Umbilical cord (tissue), 2 donors: ENCODE data around the gene C19orf73. TPM values are rescaled to one million over a fixed set of nuclear protein-coding genes. Genes with fewer than 3 reads are reported as not detected.
"Not testable (repeated sequence)": the region's sequence is repeated elsewhere in the genome, so short reads cannot be mapped to it uniquely, and the experiment has no call there.

Experiments
- DNase-seq: peaks from one replicate; pipeline ENCODE4 v3.0.0-alpha.2; 2015; ENCODE audit warnings: low spot score
- total RNA-seq: library from RNA; depleted of rRNA; stranded (reverse); fragments of >200 nt; gene quantifications from one replicate; pipeline ENCODE4 v1.2.3, GENCODE V29; 2014; ENCODE audit warnings: low replicate concordance; ENCODE audit not compliant: insufficient read depth

The C19orf73 gene
- total RNA-seq, 1 donor from 2014 or later: not detected

DNA sequence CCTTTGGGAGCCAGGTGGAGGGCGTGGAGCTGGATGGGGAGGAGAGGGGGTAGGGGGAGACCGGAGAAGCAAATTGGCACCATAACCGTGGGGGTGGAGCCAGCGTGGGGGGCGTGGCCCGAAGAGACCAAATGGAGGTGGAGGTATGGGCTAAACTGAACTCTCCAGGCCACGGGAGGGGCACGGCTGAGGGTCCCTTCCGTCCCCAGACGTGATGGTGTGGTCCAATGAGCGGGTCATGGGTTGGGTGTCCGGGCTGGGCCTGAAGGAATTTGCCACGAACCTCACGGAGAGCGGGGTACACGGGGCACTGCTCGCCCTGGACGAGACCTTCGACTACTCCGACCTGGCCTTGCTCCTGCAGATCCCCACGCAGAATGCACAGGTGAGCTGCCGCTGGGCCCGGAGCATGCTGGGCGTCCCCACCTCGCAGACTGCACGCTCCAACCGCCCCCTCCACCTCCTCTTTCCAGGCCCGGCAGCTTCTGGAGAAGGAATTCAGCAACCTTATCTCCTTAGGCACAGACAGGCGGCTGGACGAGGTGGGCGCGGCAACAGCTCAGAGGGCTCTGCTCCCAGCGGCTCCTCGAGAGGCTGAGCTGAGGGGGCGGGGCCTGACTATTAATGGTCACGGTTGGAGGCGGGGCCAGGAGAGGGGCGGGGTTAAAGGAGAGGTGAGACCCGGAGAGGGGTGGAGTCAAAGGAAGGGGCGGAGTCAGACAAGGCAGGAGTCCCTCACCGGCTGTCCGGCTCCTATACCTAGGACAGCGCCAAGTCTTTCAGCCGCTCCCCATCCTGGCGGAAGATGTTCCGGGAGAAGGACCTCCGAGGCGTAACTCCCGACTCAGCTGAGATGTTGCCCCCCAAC is 30.1 kb upstream of the C19orf73 start:
- peak; percentile 99 for DNase-seq

DNA sequence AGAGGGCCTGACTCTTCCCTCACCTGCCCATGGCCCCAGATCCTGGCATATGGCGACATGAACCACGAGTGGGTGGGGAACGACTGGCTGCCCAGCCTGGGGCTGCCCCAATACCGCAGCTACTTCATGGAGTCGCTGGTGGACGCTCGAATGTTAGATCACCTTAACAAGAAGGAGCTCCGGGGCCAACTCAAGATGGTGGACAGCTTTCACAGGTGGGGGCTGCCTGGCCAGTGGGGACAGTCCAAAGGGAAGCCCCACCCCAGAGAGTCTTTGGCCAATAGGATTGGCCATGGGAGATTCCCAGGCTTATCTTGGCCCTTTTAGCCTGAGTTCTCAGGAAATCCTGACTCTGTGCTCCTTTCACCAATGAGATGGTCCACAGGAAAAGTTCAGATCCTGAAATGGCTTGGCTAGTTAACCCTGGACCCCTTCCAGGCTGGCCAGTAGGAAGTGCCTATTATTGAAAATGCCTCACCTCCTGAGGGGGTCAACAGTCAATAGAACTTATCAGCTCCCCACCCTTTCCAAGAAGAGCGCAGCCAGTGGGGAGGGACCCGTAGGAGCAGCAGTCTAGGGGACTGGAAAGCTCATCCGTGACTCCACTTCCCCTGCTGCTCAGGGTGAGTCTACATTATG is 29.2 kb upstream of the C19orf73 start:
- DNase-seq: no peak

DNA sequence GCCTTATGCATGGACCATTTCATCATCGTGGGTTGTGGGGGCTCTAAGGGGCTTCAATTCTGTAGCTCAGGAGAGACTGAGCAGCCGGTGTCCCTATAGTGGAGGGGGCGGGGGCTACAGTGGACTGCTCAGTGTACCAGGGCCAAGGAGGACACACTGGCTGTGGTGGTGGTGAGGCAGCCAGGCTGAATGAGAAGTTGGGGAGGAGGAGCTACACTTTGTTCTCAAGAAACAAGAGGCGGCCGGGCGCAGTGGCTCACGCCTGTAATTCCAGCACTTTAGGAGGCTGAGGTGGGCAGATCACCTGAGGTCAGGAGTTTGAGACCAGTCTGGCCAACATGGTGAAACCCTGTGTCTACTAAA is 27.4 kb upstream of the C19orf73 start:
- DNase-seq: peak; percentile 35

DNA sequence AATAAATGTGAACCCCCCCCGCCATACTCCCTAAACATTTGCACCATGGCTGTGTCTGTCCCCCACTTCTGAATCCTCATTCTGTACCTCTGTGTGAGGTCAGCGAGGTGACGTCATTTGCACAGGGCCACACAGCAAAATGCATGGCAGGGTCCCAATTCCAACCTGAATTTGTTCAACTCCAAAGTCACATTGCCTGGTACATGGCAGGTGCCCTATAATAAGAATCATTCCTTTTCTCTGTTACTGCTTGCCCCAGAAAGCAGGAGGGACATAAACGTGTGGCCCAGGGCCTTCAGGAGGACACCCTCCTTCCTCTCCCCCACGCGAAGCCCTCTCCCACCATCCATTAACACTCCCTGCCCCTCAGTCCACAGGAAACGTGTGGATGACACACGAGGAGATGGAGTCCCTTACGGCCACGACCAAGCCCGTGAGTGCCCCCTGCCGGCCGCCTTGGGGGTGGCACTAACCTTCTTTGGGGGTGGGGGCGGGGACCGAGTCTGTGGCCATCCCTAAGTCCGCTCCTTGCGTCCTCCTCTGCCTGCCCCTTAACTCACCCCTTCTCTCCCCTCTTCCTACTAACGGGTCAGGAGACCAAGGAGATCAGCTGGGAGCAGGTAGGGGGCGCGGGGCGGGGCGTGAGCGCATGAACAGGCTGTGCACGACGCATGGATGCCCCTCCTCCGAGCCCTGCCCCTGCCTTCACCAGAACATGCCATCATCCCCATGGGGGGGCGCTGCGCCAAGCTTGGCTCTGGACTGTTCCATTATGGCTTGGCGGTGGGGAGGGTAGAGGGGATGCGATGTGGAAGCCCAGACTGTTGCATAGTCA is 26.8 kb upstream of the C19orf73 start:
- peak; percentile 75 for DNase-seq

DNA sequence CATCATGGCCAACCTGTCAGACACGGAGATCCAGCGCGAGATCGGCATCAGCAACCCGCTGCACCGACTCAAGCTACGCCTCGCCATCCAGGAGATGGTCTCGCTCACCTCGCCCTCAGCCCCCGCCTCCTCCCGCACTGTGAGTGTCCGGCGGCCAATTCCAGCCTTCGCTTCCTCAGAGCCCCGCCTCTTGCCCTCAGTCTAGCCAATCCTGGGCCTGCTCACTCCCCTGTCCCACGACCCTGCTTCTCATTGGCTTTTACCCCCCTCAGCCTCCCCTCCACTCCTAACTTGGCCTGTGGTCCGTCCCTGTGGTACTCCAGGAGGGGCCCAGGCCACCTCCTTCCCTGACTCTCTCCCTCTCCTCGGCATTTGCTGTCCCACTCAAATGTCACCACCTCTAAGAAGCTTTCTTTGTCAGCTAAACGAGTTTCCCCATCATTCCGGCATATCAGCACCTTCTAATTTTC is 24.0 kb upstream of the C19orf73 start:
- peak; percentile 97 for DNase-seq

DNA sequence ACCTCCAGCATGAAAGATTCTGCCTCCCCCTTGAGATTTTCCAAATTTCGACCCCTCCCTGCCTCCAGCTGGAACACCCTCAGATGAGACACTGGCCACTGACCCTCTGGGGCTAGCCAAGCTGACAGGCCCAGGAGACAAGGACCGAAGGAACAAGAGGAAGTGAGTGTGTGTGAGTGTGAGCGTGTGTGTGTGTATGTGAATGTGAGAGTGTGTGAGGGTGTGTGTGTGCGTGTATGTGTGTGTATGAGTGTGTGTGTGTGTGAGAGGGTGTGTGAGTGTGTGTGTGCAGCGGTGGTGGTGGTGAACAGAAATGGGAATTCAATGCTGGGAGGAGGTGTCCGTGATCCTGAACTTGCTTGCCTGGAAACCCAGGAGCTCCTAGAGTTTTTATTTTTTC is 22.4 kb upstream of the C19orf73 start:
- no peak for DNase-seq

DNA sequence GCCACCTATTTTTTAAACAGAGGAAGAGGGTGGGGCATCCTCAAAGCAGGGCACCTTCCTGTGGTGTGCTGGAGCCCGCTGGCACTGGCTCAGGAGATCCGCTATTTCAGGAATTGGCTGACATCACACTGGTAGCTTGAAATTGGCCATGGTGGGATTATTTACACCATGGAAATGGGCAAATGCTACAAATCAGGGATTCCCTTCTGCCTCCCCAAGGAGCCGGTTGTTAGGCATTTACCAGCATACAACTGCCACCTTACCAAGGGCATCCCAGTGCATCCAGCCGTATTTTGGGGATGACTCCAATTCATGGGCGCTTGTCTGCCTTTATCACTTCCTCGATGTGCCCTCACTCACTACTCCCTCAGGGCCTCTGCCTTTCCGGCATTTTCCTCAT is 22.0 kb upstream of the C19orf73 start:
- DNase-seq: no peak

DNA sequence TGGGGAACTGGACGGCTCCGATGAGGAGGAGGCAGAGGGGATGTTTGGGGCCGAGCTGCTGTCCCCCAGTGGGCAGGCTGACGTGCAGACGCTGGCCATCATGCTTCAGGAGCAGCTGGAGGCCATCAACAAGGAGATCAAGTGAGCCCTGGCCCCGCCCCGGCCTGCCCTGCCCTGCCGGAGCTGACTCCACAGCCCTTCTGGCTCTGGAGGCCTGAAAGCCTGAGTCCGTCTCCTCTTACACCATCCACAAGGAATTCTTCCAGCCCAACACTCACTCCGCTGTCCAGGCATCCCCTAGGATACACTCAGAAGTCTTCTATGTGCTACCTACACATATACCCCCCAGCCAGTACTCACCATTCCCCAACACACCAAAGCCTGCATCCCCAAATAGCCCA is 17.8 kb upstream of the C19orf73 start:
- no peak for DNase-seq

DNA sequence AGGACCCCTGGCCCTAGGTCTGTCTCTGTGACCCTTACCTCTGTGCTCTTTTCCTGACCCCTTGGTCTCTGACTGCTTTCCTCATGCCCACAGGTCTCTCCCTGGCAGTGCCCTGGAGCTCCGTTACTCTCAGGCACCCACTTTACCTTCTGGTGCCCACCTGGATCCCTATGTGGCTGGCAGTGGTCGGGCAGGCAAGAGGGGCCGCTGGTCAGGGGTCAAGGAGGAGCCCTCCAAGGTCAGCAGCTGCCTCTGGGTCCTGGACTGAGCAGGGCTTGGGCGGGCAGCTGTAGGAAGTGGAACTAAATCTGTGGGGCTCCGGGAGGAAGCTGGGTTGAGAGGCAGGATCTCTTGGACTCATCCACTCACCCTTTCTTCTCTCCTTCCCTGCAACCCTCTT is 16.7 kb upstream of the C19orf73 start:
- no peak for DNase-seq

DNA sequence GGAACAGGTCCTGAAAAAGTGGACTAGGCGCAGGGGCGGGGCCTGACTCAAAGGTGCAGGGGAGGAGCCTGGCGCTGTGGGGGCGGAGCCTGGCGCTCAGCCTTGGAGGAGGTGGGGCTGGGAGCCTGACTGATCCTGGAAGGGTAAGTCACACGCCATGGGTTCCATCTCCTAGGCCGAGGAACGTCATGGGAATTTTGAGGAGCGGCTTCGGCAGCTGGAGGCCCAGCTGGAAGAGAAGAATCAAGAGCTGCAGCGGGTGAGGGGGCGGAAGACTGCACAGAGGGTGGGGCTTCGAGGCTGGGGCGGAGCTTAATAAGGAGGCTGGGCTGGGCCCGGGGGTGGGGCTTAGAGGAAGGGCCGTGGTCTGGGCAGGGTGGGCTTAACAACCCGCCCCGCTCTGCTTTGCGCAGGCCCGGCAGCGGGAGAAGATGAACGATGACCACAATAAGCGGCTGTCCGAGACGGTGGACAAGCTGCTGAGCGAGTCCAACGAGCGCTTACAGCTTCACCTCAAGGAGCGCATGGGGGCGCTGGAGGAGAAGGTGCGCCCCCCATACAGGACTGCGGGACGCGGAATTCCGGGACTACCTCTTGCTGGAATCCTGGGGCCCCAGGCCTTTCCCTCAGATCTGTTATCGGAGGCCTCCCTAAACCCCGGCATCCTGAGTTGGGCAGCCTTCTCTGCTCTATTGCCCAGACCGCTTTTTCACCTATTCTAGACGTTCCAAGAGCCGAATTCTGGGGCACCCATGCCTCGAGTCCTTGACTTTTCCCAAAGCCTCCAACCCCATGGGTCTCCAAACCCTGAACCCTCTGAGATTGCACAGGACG is 14.9 kb upstream of the C19orf73 start:
- peak; percentile 73 for DNase-seq

DNA sequence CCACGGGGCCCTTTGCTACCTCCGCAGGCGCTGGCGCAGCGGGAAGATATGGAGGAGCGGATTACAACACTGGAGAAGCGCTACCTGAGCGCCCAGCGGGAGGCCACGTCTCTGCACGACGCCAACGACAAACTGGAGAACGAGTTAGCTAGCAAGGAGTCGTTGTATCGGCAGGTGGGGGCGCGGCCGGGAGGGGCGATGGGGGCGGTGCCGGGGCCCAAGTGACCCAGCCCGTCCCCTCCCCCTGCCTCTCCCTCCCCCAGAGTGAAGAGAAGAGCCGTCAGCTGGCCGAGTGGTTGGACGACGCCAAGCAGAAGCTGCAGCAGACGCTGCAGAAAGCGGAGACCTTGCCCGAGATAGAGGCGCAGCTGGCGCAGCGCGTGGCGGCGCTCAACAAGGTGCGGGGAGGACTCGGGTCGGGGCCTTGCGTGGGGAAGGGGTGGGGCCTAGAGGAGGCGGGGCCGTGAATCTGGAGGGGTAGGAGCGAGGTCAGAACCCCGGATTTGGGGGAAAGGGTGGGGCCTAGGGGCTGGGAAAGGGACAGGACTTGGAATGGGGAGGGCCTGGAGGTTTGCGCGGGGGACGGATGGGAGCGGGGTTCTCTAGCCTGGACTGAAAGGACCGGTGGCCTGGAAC is 14.1 kb upstream of the C19orf73 start:
- DNase-seq: no peak

DNA sequence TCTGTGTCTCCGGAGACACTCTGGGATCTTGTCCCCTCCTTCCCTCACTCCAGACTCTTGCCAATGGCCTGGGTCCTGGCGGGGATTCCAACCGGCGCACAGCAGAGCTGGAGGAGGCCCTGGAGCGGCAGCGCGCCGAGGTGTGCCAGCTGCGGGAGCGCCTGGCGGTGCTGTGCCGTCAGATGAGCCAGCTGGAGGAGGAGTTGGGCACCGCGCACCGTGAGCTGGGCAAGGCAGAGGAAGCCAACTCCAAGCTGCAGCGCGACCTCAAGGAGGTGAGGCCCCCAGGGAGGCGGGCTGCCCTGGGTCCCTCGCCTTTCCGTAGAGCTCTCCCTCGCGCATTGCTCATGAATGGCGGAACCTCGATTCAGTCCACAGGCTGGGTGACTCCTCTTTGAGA is 11.4 kb upstream of the C19orf73 start:
- DNase-seq: no peak

DNA sequence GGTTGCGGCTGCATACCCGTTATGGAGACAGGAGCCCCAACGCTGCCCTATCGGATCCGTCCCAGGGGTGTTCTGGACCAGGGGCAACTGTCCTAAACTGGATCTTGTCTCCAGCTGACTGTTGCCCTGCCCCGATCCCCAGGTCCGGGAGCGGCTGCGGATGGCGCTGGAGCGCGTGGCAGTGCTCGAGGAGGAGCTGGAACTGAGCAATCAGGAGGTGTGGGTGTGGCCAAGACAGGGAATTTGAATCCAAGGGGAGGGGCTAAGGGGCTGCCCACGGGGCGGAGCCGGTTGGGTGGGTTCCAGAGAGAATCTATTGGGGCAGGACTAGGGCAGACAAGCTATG is 10.3 kb upstream of the C19orf73 start:
- DNase-seq: no peak

DNA sequence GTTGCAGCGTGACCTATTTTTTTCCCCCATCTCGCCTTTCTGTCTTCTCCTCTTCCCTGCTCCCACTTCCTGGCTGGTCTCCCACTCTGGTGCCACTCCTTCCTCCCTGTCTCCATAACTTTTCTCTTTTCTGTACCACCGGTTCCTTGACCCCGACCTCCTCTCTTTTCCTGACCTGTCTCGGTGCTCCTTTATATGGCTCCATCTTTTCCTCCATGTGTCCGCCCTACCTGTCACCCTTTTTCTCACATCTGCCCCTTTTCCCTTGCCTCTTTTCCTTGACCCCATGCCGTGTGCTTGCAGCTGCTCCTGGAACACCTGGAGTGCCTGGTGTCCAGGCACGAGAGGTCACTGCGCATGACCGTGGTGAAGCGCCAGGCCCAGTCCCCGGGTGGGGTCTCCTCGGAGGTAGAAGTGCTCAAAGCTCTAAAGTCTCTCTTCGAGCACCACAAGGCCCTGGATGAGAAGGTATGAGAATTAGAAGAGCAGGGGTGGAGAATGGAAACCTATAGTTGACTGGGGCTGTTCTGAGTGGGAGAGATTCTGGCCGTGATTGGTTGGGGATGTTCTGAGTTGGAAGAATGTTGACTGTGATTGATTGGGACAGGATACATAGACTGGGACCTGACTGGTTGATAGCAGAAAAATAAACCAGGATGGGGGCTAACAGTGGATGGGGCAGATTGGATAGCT is 9.7 kb upstream of the C19orf73 start:
- DNase-seq: no peak

DNA sequence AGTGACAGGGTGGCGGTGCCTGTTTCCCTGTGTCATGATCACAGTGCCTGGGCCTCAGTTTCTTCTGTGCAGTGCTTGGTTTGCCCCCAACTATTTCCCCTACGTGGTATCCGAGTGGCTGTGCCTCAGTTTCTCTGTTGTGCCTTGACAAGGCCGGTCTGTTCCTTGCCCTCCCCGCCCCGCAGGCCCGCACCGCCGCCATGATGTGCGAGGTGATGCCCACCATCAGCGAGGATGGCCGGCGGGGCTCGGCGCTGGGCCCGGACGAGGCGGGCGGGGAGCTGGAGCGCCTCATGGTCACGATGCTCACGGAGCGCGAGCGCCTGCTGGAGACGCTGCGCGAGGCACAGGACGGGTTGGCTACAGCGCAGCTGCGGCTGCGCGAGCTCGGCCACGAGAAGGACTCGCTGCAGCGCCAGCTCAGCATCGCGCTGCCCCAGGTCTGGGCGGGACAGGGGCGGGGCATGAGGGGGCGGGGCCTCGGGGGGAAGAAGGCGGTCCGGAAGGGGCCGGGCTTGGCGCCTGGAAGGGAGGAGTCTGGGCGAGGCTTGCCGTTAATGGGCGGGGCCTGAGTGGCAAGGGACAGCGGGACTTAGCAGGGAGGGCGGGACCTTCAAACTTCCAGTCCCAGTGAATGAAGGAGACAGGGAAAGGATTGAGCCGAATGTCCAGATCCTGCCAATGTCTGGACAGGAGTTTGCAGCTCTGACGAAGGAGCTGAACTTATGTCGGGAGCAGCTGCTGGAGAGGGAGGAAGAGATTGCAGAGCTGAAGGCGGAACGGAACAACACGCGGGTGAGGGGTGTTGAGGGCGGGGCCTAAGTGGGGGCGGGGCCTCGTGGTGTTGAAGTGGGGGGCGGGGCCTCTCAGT is 9.0 kb upstream of the C19orf73 start:
- DNase-seq: peak; percentile 99

DNA sequence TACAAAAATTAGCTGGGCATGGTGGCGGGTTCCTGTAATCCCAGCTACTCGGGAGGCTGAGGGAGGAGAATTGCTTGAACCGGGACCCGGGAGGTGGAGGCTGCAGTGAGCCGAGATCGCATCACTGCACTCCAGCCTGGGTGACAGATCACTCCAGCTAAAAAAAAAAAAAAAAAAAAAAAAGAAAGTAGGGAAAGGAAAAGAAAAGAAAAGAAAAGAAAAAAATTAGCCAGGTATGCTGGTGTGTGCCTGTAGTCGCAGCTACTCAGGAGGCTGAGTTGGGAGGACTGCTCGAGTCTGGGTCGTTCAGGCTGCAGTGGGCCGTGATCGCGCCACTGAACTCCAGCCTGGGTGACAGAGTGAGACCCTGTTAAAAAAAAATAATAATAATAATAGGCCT is 8.3 kb upstream of the C19orf73 start:
- DNase-seq: not testable (repeated sequence)

DNA sequence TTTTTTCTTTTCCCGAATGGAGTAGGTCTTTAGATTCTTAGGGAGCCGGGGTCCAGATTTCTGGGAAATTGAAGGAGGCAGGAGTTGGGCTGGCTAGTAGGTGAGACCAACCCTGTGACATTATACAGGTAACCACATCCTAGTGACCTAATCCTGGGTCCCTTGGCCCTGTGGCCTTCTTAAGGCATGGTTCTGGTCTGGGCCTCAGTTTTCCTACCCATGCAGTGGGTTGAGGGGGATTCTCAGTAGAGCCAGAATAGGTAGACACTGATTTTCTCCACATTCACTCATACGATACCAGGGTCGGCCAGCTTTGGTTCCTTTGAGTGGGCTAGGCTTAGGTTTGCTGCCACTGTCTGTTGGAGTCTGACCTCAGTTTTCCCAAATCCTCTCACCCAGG is 7.6 kb upstream of the C19orf73 start:
- DNase-seq: no peak

DNA sequence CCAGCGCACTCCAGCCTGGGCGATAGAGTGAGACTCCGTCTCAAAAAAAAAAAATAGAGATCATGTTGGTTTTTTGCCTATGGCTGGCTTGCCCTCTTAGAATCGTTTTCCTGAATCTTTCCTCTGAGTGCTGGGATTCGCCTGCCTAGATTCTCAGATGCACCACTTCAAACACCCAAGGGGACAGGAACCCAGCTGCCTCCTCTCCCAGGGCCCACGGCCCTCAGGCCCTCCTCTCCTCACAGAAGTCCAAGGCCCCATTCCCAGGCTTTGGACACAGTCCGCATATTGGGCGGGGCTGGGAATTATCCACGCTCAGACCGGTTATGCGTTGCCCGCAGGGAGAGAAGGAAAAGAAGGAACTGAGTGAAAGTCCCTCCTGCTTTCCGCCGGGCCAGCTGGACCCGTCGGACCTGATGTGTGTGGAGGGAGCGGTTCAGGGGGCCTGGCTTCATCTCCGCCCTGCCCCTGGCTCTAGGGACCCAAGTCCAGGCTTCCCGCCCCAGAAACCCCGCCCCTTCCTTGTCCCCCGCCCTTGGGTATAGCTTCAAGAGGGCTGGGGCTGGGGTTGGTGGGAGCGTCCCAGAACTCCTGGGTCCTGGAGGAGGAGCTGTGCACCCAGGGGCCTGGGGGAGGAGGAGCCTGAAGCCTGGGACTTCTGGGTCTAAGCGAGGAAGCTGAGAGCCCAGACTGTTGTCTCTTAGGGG is 6.2 kb upstream of the C19orf73 start:
- peak; percentile 56 for DNase-seq

DNA sequence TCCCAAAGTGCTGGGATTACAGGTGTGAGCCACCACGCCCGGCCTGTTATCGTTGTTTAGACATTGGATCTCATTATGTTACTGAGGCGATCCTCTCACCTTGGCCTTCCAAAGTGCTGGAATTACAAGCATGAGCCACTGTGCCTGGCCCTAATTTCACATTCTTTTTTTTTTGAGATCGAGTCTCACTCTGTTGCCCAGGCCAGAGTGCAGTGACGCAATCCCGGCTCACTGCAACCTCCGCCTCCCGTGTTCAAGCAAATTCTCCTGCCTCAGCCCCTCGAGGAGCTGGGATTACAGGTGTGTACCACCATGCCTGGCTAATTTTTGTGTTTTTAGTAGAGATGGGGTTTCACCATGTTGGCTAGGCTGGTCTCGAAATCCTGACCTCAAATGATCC is 4.3 kb upstream of the C19orf73 start:
- not testable (repeated sequence) for DNase-seq
